GM12878 (cell line): ENCODE results near the gene ZSCAN26. TPM values are rescaled to one million over a fixed set of nuclear protein-coding genes. Genes with fewer than 3 reads are reported as not detected.

ENCODE experiments used
- ATAC-seq: fragments of 200-7000 bp; cut with Tn5 transposase; 3 replicates; pipeline ENCODE4 v1.9.1; 2020; ENCODE audit warnings: mild to moderate bottlenecking, moderate library complexity
- BruUV-seq: library from RNA; stranded (reverse); fragments of 400-500 nt; replicated peaks from 2 replicates; lab custom pipeline; 2021; lab: Mats Ljungman, UMichigan
- CTCF ChIA-PET: fragments of 300-600 bp; sonication (Branson Sonifier 250); formaldehyde crosslinking; extraction: SDS; loops from one replicate; lab custom pipeline; 2021; ENCODE audit warnings: inconsistent platforms; lab: Yijun Ruan, JAX
- POLR2A ChIA-PET: fragments of 350-600 bp; formaldehyde crosslinking; extraction: SDS; loops from one replicate; lab custom pipeline; 2021; ENCODE audit warnings: inconsistent platforms; lab: Charles Lee
- RAD21 ChIA-PET: fragments of 300-600 bp; sonication (Branson Sonifier 250); formaldehyde crosslinking; loops from one replicate; lab custom pipeline; 2023; ENCODE audit warnings: antibody characterized with exemption; ENCODE audit not compliant: unreplicated experiment; lab: Charles Lee
- SMC1A ChIA-PET: fragments of 300-600 bp; sonication (Branson Sonifier 250); formaldehyde crosslinking; loops from one replicate; lab custom pipeline; 2023; ENCODE audit not compliant: unreplicated experiment, uncharacterized antibody; lab: Charles Lee
- DNase-seq: peaks from one replicate; pipeline ENCODE4 v3.0.0-alpha.2; 2011; ENCODE audit warnings: low read depth, low spot score
- FAIRE-seq: peaks from 3 replicates; lab custom pipeline; 2011; peaks lifted over from hg19 to GRCh38; lab: Jason Lieb, UNC
- H2AFZ ChIP-seq: 2 replicates; pipeline ENCODE4 v1.6.0; 2011; ENCODE audit warnings: low read depth, low read length, control low read depth; ENCODE audit not compliant: control insufficient read depth
- H3K27ac ChIP-seq: 2 replicates; pipeline ENCODE4 v1.5.1; 2011; ENCODE audit warnings: control low read depth; ENCODE audit not compliant: control insufficient read depth, insufficient read depth
- H3K27me3 ChIP-seq, 2 experiments: replicated peaks in 1 of 2; 2 replicates each; pipeline versions ENCODE4 v1.6.0 to v1.6.1; 2011; ENCODE audit warnings: low read length in 1 of 2; ENCODE audit not compliant: control insufficient read depth in 2 of 2, insufficient read depth in 2 of 2
- H3K36me3 ChIP-seq, 2 experiments: 2 replicates each; pipeline ENCODE4 v1.5.1; 2011; ENCODE audit warnings: low read length in 1 of 2; ENCODE audit not compliant: control insufficient read depth in 2 of 2, insufficient read depth in 2 of 2
- H3K4me1 ChIP-seq: 2 replicates; pipeline ENCODE4 v1.6.1; 2011; ENCODE audit warnings: mild to moderate bottlenecking, low read length, moderate library complexity, mixed read lengths; ENCODE audit not compliant: control insufficient read depth, insufficient read depth
- H3K4me2 ChIP-seq: 2 replicates; pipeline ENCODE4 v1.6.0; 2011; ENCODE audit warnings: control low read depth; ENCODE audit not compliant: control insufficient read depth, insufficient read depth
- H3K4me3 ChIP-seq: fragments of 200-600 bp; sonication (generic); 2 replicates; pipeline ENCODE4 v1.5.1; 2016
- H3K79me2 ChIP-seq: 2 replicates; pipeline ENCODE4 v1.6.0; 2011; ENCODE audit warnings: low read length; ENCODE audit not compliant: control insufficient read depth, insufficient read depth
- H3K9ac ChIP-seq: 2 replicates; pipeline ENCODE4 v1.8.0; 2011; ENCODE audit warnings: low read length, control low read depth, mixed read lengths; ENCODE audit not compliant: control insufficient read depth, insufficient read depth
- H3K9me3 ChIP-seq: replicated peaks from 3 replicates; pipeline ENCODE4 v1.5.1; 2011; ENCODE audit warnings: mild to moderate bottlenecking, low read length; ENCODE audit not compliant: control insufficient read depth, insufficient read depth
- H4K20me1 ChIP-seq: 2 replicates; pipeline ENCODE4 v1.6.0; 2011; ENCODE audit not compliant: control insufficient read depth, insufficient read depth
- CHD1 ChIP-seq: IDR thresholded peaks from 2 replicates; pipeline ENCODE4 v1.6.1; 2012; ENCODE audit warnings: low read depth, low read length, improper control_type of control experiment
- RFX5 ChIP-seq: IDR thresholded peaks from 2 replicates; pipeline ENCODE4 v1.6.1; 2011; ENCODE audit warnings: low read depth, low read length, improper control_type of control experiment
- SMAD5 ChIP-seq: IDR thresholded peaks from 2 replicates; pipeline ENCODE4 v1.6.1; 2016; ENCODE audit warnings: antibody characterized with exemption, low read depth
- SMARCA5 ChIP-seq: fragments of 450-650 bp; IDR thresholded peaks from 2 replicates; pipeline ENCODE4 v1.6.1; 2017; ENCODE audit warnings: mild to moderate bottlenecking
- USF1 ChIP-seq: IDR thresholded peaks from 2 replicates; pipeline ENCODE4 v1.6.1; 2011; ENCODE audit warnings: borderline replicate concordance, low read depth, mild to moderate bottlenecking, moderate library complexity, mixed read lengths, low read length; ENCODE audit not compliant: insufficient read depth; ENCODE audit errors: extremely low read length
- WGBS: methylation state at CpG from one replicate; pipeline ENCODE4 v1.1.6; 2016; ENCODE audit warnings: low lambda C conversion rate; ENCODE audit not compliant: insufficient replicate concordance, insufficient coverage; ENCODE audit errors: missing lambda C conversion rate; 5-methylcytosine and 5-hydroxymethylcytosine counted together
- in situ Hi-C: fragments of 300-500 bp; cut with MboI; formaldehyde crosslinking; loops from 9 replicates; pipeline ENCODE4 v1.14.3; 2018; ENCODE audit warnings: mixed read lengths
- intact Hi-C: fragments of 100-400 bp; cut with micrococcal nuclease; formaldehyde crosslinking; loops from one replicate; pipeline ENCODE4 v1.14.2; 2022; ENCODE audit not compliant: unreplicated experiment
- polyA plus RNA-seq, 11 experiments: library from polyadenylated mRNA; depleted of rRNA in 4 of 11; unstranded in 6 of 11; stranded (reverse) in 5 of 11; fragments of >200 nt; fragmentation: Nextera tagmentation in 4 of 11; fragmentation: Illumina TruSeq in 1 of 11; extraction: Ambion mirVana in 4 of 11; extraction: Trizol in 1 of 11; gene quantifications; 1 replicate in 1 of 11; 2 replicates in 10 of 11; pipeline versions ENCODE4 v1.2.1 to v1.2.3, GENCODE V29; 2011 to 2016; ENCODE audit warnings: inconsistent platforms in 2 of 11, missing spikeins in 2 of 11, low read depth in 1 of 11
- total RNA-seq, 4 experiments: library from RNA; depleted of rRNA in 3 of 4; stranded (reverse); fragments of >200 nt in 3 of 4; fragmentation: Illumina TruSeq in 1 of 4; extraction: Trizol in 1 of 4; gene quantifications; 2 replicates each; pipeline versions ENCODE4 v1.2.1 to v1.2.3, GENCODE V29; 2013 to 2021
- TF ChIP-seq, protein P1 (sequence below): IDR thresholded peaks from 2 replicates; pipeline ENCODE4 v1.6.1; 2012; ENCODE audit warnings: low read depth, low read length, improper control_type of control experiment
- TF ChIP-seq, protein P2 (sequence below): fragments of 450-650 bp; conservative IDR thresholded peaks from 2 replicates; pipeline ENCODE4 v1.6.1; 2017; ENCODE audit warnings: mild to moderate bottlenecking, moderate library complexity
- TF ChIP-seq, protein P3 (sequence below): IDR thresholded peaks from 2 replicates; pipeline ENCODE4 v1.6.1; 2012; ENCODE audit warnings: improper control_type of control experiment, low read depth, low read length; ENCODE audit not compliant: insufficient replicate concordance
- TF ChIP-seq, protein P4 (sequence below): fragments of 450-650 bp; IDR thresholded peaks from 2 replicates; pipeline ENCODE4 v1.6.1; 2017; ENCODE audit warnings: mild to moderate bottlenecking, moderate library complexity

The ZSCAN26 gene
- total and polyA plus RNA-seq, 10 of the 15 experiments (the other 5 are each of a cell fraction or from before 2014, with no cell fraction given) = 4.5 to 13.3 (median 6.5) TPM

GRCh38 chr6:28257042-28257441 is 9.9 kb upstream of the ZSCAN26 start:
- in situ Hi-C loops (no loop called here), intact Hi-C loops (no loop called here)
- DNase-seq (no peak), ATAC-seq (no peak), FAIRE-seq (no peak)
- Histone ChIP-seq H3K9ac (no peak overlapping the region), H3K9me3 (peaks cover 4% of the 10 kb centered on the region; the same call in 2 of the 3 replicates), H2AFZ (no peak overlapping the region), H3K4me1 (no peaks in the 10 kb centered on the region), H3K27me3 (no peaks in the 10 kb centered on the region), H3K27ac (no peak overlapping the region), H3K4me2 (no peak overlapping the region), H4K20me1 (no peaks in the 10 kb centered on the region), H3K79me2 (peaks cover 2% of the 10 kb centered on the region), H3K4me3 (no peak overlapping the region), H3K36me3 (no peaks in the 10 kb centered on the region)
- BruUV-seq = no TSS peak
- POLR2A ChIA-PET = no interaction called here
- CTCF ChIA-PET = interaction anchor here (2.2 kb wide), 1 partner anchor 11 kb away, joined by 4 read pairs; the partner anchor contains the start of gene ZSCAN26
- 0% methylated on average over 1 of the region's 1 CpG for WGBS
- RAD21 ChIA-PET = no interaction called here
- SMC1A ChIA-PET = interaction anchor here (0.6 kb wide), 1 partner anchor 10 kb away, joined by 4 read pairs; the partner anchor contains the start of gene ZSCAN26
- TF ChIP-seq, protein P1, sequence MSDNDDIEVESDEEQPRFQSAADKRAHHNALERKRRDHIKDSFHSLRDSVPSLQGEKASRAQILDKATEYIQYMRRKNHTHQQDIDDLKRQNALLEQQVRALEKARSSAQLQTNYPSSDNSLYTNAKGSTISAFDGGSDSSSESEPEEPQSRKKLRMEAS = no peak
- TF ChIP-seq SMARCA5 (no peak), CHD1 (no peak), SMAD5 (no peak), RFX5 (no peak), USF1 (no peak)
- TF ChIP-seq, protein P2, sequence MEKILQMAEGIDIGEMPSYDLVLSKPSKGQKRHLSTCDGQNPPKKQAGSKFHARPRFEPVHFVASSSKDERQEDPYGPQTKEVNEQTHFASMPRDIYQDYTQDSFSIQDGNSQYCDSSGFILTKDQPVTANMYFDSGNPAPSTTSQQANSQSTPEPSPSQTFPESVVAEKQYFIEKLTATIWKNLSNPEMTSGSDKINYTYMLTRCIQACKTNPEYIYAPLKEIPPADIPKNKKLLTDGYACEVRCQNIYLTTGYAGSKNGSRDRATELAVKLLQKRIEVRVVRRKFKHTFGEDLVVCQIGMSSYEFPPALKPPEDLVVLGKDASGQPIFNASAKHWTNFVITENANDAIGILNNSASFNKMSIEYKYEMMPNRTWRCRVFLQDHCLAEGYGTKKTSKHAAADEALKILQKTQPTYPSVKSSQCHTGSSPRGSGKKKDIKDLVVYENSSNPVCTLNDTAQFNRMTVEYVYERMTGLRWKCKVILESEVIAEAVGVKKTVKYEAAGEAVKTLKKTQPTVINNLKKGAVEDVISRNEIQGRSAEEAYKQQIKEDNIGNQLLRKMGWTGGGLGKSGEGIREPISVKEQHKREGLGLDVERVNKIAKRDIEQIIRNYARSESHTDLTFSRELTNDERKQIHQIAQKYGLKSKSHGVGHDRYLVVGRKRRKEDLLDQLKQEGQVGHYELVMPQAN = no peak
- TF ChIP-seq, protein P3, sequence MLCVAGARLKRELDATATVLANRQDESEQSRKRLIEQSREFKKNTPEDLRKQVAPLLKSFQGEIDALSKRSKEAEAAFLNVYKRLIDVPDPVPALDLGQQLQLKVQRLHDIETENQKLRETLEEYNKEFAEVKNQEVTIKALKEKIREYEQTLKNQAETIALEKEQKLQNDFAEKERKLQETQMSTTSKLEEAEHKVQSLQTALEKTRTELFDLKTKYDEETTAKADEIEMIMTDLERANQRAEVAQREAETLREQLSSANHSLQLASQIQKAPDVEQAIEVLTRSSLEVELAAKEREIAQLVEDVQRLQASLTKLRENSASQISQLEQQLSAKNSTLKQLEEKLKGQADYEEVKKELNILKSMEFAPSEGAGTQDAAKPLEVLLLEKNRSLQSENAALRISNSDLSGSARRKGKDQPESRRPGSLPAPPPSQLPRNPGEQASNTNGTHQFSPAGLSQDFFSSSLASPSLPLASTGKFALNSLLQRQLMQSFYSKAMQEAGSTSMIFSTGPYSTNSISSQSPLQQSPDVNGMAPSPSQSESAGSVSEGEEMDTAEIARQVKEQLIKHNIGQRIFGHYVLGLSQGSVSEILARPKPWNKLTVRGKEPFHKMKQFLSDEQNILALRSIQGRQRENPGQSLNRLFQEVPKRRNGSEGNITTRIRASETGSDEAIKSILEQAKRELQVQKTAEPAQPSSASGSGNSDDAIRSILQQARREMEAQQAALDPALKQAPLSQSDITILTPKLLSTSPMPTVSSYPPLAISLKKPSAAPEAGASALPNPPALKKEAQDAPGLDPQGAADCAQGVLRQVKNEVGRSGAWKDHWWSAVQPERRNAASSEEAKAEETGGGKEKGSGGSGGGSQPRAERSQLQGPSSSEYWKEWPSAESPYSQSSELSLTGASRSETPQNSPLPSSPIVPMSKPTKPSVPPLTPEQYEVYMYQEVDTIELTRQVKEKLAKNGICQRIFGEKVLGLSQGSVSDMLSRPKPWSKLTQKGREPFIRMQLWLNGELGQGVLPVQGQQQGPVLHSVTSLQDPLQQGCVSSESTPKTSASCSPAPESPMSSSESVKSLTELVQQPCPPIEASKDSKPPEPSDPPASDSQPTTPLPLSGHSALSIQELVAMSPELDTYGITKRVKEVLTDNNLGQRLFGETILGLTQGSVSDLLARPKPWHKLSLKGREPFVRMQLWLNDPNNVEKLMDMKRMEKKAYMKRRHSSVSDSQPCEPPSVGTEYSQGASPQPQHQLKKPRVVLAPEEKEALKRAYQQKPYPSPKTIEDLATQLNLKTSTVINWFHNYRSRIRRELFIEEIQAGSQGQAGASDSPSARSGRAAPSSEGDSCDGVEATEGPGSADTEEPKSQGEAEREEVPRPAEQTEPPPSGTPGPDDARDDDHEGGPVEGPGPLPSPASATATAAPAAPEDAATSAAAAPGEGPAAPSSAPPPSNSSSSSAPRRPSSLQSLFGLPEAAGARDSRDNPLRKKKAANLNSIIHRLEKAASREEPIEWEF = no peak
- TF ChIP-seq, protein P4, sequence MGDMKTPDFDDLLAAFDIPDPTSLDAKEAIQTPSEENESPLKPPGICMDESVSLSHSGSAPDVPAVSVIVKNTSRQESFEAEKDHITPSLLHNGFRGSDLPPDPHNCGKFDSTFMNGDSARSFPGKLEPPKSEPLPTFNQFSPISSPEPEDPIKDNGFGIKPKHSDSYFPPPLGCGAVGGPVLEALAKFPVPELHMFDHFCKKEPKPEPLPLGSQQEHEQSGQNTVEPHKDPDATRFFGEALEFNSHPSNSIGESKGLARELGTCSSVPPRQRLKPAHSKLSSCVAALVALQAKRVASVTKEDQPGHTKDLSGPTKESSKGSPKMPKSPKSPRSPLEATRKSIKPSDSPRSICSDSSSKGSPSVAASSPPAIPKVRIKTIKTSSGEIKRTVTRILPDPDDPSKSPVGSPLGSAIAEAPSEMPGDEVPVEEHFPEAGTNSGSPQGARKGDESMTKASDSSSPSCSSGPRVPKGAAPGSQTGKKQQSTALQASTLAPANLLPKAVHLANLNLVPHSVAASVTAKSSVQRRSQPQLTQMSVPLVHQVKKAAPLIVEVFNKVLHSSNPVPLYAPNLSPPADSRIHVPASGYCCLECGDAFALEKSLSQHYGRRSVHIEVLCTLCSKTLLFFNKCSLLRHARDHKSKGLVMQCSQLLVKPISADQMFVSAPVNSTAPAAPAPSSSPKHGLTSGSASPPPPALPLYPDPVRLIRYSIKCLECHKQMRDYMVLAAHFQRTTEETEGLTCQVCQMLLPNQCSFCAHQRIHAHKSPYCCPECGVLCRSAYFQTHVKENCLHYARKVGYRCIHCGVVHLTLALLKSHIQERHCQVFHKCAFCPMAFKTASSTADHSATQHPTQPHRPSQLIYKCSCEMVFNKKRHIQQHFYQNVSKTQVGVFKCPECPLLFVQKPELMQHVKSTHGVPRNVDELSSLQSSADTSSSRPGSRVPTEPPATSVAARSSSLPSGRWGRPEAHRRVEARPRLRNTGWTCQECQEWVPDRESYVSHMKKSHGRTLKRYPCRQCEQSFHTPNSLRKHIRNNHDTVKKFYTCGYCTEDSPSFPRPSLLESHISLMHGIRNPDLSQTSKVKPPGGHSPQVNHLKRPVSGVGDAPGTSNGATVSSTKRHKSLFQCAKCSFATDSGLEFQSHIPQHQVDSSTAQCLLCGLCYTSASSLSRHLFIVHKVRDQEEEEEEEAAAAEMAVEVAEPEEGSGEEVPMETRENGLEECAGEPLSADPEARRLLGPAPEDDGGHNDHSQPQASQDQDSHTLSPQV = no peak
